Rectal smooth muscle tissue (tissue), 1 donor: ENCODE results near the gene ACRV1.
"Not testable (repeated sequence)": the region's sequence is repeated elsewhere in the genome, so short reads cannot be mapped to it uniquely, and the experiment has no call there.

ENCODE experiments used
- H3K27ac ChIP-seq: one replicate; pipeline ENCODE4 v1.7.0; 2013; ENCODE audit warnings: low read depth, low read length, inconsistent platforms
- H3K27me3 ChIP-seq: one replicate; pipeline ENCODE4 v1.7.0; 2013; ENCODE audit warnings: low read length; ENCODE audit not compliant: control insufficient read depth, insufficient read depth
- H3K36me3 ChIP-seq: one replicate; pipeline ENCODE4 v1.7.0; 2013; ENCODE audit warnings: low read length; ENCODE audit not compliant: control insufficient read depth, insufficient read depth
- H3K4me1 ChIP-seq: one replicate; pipeline ENCODE4 v1.7.0; 2013; ENCODE audit warnings: low read length; ENCODE audit not compliant: control insufficient read depth, insufficient read depth
- H3K4me3 ChIP-seq: one replicate; pipeline ENCODE4 v1.7.0; 2013; ENCODE audit warnings: low read length
- H3K9ac ChIP-seq: one replicate; pipeline ENCODE4 v1.7.0; 2013; ENCODE audit warnings: low read length

The ACRV1 gene, protein sequence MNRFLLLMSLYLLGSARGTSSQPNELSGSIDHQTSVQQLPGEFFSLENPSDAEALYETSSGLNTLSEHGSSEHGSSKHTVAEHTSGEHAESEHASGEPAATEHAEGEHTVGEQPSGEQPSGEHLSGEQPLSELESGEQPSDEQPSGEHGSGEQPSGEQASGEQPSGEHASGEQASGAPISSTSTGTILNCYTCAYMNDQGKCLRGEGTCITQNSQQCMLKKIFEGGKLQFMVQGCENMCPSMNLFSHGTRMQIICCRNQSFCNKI

DNA sequence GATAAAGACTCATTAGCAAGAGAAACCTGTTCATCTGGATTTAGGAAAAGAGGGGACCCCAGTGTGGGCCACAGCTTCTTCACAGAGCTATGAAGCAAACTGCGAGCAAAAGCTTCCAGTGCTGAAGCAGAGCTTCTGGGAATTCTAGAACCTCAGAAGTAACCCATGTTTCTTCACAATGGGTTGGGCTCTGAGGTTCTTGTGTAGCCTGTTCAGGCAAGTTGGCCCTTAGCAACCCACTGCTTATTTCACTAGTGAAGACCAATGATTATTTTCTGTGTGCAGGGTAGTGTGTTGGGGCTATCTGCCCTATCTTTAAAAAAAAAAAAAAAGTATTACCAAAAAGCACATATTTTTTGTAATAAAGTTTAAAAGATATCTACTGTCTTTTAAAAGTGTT, at the start of gene ACRV1:
TSS of gene ACRV1 (minus strand) at position 101 of the 400 bp plus-strand sequence. CDS start at position 34, 67 bp downstream.
- H3K4me3 ChIP-seq, result no peak within 1 kb of the TSS
- H3K9ac ChIP-seq, result no peak within 1 kb of the TSS
- no peaks in the 10 kb centered on the region for H3K27me3 ChIP-seq
- no peak within 1 kb of the TSS for H3K27ac ChIP-seq
- H3K4me1 ChIP-seq, result no peaks in the 10 kb centered on the region
- H3K36me3 ChIP-seq, result no peaks in the 10 kb centered on the region

- no peaks in the 10 kb centered on the region for H3K4me1 ChIP-seq
- no peak overlapping the region for H3K4me3 ChIP-seq
- no peak overlapping the region for H3K9ac ChIP-seq
Observed at GRCh38 chr11:125728969-125729368, 48.3 kb upstream of the ACRV1 start.

GRCh38 chr11:125724125-125724524, 43.5 kb upstream of the ACRV1 start:
- H3K36me3 ChIP-seq, result no peaks in the 10 kb centered on the region
- H3K4me3 ChIP-seq, result no peak overlapping the region
- H3K27me3 ChIP-seq, result no peaks in the 10 kb centered on the region
- no peak overlapping the region for H3K27ac ChIP-seq
- no peak overlapping the region for H3K9ac ChIP-seq
- no peaks in the 10 kb centered on the region for H3K4me1 ChIP-seq

More at GRCh38 chr11:125728969-125729368, 48.3 kb upstream of the ACRV1 start:
- no peak overlapping the region for H3K27ac ChIP-seq
- H3K27me3 ChIP-seq, result no peaks in the 10 kb centered on the region
- no peaks in the 10 kb centered on the region for H3K36me3 ChIP-seq

DNA sequence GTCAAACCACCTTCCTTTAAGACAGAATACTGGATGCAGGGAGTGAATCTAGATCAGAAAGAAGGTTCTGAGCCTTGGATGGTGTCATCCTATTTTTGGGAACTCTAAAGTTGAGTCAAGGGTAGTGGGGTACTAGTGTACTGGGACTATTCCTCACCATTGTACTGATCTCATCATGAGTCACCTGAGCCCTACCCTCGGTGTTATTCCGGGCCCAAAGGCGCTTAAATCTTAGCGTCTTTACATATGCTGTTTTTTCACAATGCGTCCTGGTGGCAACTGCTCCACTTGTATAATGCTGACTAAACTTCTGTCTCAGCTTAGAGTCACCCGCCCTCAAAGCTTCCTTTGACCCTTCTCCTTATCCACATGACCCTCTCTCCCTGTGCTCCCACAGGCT, 40.1 kb upstream of the ACRV1 start:
- H3K4me1 ChIP-seq, result no peaks in the 10 kb centered on the region
- H3K27me3 ChIP-seq, result no peaks in the 10 kb centered on the region
- no peak overlapping the region for H3K27ac ChIP-seq
- no peak overlapping the region for H3K4me3 ChIP-seq
- no peaks in the 10 kb centered on the region for H3K36me3 ChIP-seq
- H3K9ac ChIP-seq, result no peak overlapping the region

DNA sequence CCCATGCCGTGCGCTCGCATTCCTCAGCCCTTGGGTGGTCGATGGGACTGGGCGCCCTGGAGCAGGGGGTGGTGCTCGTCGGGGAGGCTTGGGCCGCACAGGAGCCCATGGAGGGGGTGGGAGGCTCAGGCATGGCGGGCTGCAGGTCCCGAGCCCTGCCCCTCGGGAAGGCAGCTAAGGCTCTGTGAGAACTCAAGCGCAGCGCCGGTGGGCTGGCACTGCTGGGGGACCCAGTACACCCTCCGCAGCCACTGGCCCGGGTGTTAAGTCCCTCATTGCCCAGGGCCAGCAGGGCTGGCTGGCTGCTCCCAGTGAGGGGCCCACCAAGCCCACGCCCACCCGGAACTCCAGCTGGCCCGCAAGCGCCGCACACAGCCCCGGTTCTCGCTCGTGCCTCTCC, 24.0 kb upstream of the ACRV1 start:
- not testable (repeated sequence) for H3K4me3 ChIP-seq

GRCh38 chr11:125701858-125702621, 21.4 kb upstream of the ACRV1 start:
- Histone ChIP-seq H3K27me3 (no peaks in the 10 kb centered on the region), H3K36me3 (no peaks in the 10 kb centered on the region), H3K4me3 (no peak overlapping the region), H3K9ac (no peak overlapping the region), H3K4me1 (no peaks in the 10 kb centered on the region), H3K27ac (no peak overlapping the region)

More for the DNA sequence above, 24.0 kb upstream of the ACRV1 start:
- not testable (repeated sequence) for H3K9ac ChIP-seq, H3K36me3 ChIP-seq, H3K4me1 ChIP-seq, H3K27ac ChIP-seq, H3K27me3 ChIP-seq

- no peaks in the 10 kb centered on the region for H3K27me3 ChIP-seq
- H3K9ac ChIP-seq, result no peak overlapping the region
- H3K36me3 ChIP-seq, result no peaks in the 10 kb centered on the region
- H3K4me1 ChIP-seq, result no peaks in the 10 kb centered on the region
- no peak overlapping the region for H3K27ac ChIP-seq
- H3K4me3 ChIP-seq, result no peak overlapping the region
Observed at GRCh38 chr11:125701018-125701610, 20.5 kb upstream of the ACRV1 start.

- H3K4me3 ChIP-seq, result no peak overlapping the region
Observed at GRCh38 chr11:125694951-125695350, 14.3 kb upstream of the ACRV1 start.

GRCh38 chr11:125692887-125693286, 12.2 kb upstream of the ACRV1 start:
- H3K4me3 ChIP-seq, result no peak overlapping the region
- no peaks in the 10 kb centered on the region for H3K4me1 ChIP-seq
- H3K9ac ChIP-seq, result no peak overlapping the region
- peaks cover 2% of the 10 kb centered on the region for H3K27me3 ChIP-seq
- H3K36me3 ChIP-seq, result no peaks in the 10 kb centered on the region
- no peak overlapping the region for H3K27ac ChIP-seq

More at GRCh38 chr11:125694951-125695350, 14.3 kb upstream of the ACRV1 start:
- no peak overlapping the region for H3K9ac ChIP-seq
- peaks cover 2% of the 10 kb centered on the region for H3K27me3 ChIP-seq
- H3K27ac ChIP-seq, result no peak overlapping the region
- no peaks in the 10 kb centered on the region for H3K36me3 ChIP-seq
- no peaks in the 10 kb centered on the region for H3K4me1 ChIP-seq

- peaks cover 2% of the 10 kb centered on the region for H3K27me3 ChIP-seq
- no peak overlapping the region for H3K27ac ChIP-seq
- no peak overlapping the region for H3K4me3 ChIP-seq
- H3K4me1 ChIP-seq, result no peaks in the 10 kb centered on the region
- H3K36me3 ChIP-seq, result no peaks in the 10 kb centered on the region
- no peak overlapping the region for H3K9ac ChIP-seq
Observed at GRCh38 chr11:125690006-125690405, 9.4 kb upstream of the ACRV1 start.

GRCh38 chr11:125689274-125689859, 8.7 kb upstream of the ACRV1 start:
- H3K36me3 ChIP-seq, result no peaks in the 10 kb centered on the region

DNA sequence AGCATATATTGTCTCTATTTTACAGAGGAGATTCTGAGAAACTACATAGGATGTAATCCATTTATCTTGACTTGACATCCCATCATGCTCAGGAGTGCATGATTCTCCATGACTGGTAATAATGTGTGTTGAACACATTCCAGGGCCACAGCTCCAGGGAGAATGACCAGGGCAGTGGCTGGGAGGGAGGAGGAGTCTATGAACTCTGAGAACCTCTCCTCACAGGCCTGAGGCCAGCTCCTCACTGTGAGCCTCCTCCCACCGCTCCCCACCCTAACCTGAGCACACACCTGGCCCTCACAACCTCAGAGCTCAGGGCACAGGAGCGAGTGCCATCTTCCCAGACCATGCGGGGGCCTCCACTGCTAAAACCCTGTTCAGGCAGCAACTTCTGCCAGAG, 8.0 kb upstream of the ACRV1 start:
- Histone ChIP-seq H3K36me3 (no peaks in the 10 kb centered on the region), H3K9ac (no peak overlapping the region), H3K27ac (no peak overlapping the region), H3K4me3 (no peak overlapping the region), H3K4me1 (no peaks in the 10 kb centered on the region), H3K27me3 (peaks cover 2% of the 10 kb centered on the region)

More at GRCh38 chr11:125689274-125689859, 8.7 kb upstream of the ACRV1 start:
- Histone ChIP-seq H3K27me3 (peaks cover 2% of the 10 kb centered on the region), H3K4me1 (no peaks in the 10 kb centered on the region), H3K4me3 (no peak overlapping the region), H3K9ac (no peak overlapping the region), H3K27ac (no peak overlapping the region)
